GM19043 (cell line): Measurements from ENCODE around the gene IL20RA.

Experiments
- ATAC-seq: cut with Tn5 transposase; IDR thresholded peaks from one replicate; pipeline ENCODE4 v1.9.1; 2021; ENCODE audit warnings: low read depth; ENCODE audit not compliant: unreplicated experiment

IL20RA gene

GRCh38 chr6:136950436-136951126, 94.2 kb downstream of the IL20RA start:
- no peak for ATAC-seq
